GM12878 (cell line): Measurements from ENCODE around the gene ICAM2. TPM values are rescaled to one million over a fixed set of nuclear protein-coding genes. Genes with fewer than 3 reads are reported as not detected.

Source experiments
- ATAC-seq: fragments of 200-7000 bp; cut with Tn5 transposase; 3 replicates; pipeline ENCODE4 v1.9.1; 2020; ENCODE audit warnings: mild to moderate bottlenecking, moderate library complexity
- BruUV-seq: library from RNA; stranded (reverse); fragments of 400-500 nt; replicated peaks from 2 replicates; lab custom pipeline; 2021; lab: Mats Ljungman, UMichigan
- CTCF ChIA-PET: fragments of 300-600 bp; sonication (Branson Sonifier 250); formaldehyde crosslinking; extraction: SDS; loops from one replicate; lab custom pipeline; 2021; ENCODE audit warnings: inconsistent platforms; lab: Yijun Ruan, JAX
- POLR2A ChIA-PET: fragments of 350-600 bp; formaldehyde crosslinking; extraction: SDS; loops from one replicate; lab custom pipeline; 2021; ENCODE audit warnings: inconsistent platforms; lab: Charles Lee
- RAD21 ChIA-PET: fragments of 300-600 bp; sonication (Branson Sonifier 250); formaldehyde crosslinking; loops from one replicate; lab custom pipeline; 2023; ENCODE audit warnings: antibody characterized with exemption; ENCODE audit not compliant: unreplicated experiment; lab: Charles Lee
- SMC1A ChIA-PET: fragments of 300-600 bp; sonication (Branson Sonifier 250); formaldehyde crosslinking; loops from one replicate; lab custom pipeline; 2023; ENCODE audit not compliant: unreplicated experiment, uncharacterized antibody; lab: Charles Lee
- DNase-seq: peaks from one replicate; pipeline ENCODE4 v3.0.0-alpha.2; 2011; ENCODE audit warnings: low read depth, low spot score
- FAIRE-seq: peaks from 3 replicates; lab custom pipeline; 2011; peaks lifted over from hg19 to GRCh38; lab: Jason Lieb, UNC
- H2AFZ ChIP-seq: 2 replicates; pipeline ENCODE4 v1.6.0; 2011; ENCODE audit warnings: low read depth, low read length, control low read depth; ENCODE audit not compliant: control insufficient read depth
- H3K27ac ChIP-seq: 2 replicates; pipeline ENCODE4 v1.5.1; 2011; ENCODE audit warnings: control low read depth; ENCODE audit not compliant: control insufficient read depth, insufficient read depth
- H3K27me3 ChIP-seq, 2 experiments: replicated peaks in 1 of 2; 2 replicates each; pipeline versions ENCODE4 v1.6.0 to v1.6.1; 2011; ENCODE audit warnings: low read length in 1 of 2; ENCODE audit not compliant: control insufficient read depth in 2 of 2, insufficient read depth in 2 of 2
- H3K36me3 ChIP-seq, 2 experiments: 2 replicates each; pipeline ENCODE4 v1.5.1; 2011; ENCODE audit warnings: low read length in 1 of 2; ENCODE audit not compliant: control insufficient read depth in 2 of 2, insufficient read depth in 2 of 2
- H3K4me1 ChIP-seq: 2 replicates; pipeline ENCODE4 v1.6.1; 2011; ENCODE audit warnings: mild to moderate bottlenecking, low read length, moderate library complexity, mixed read lengths; ENCODE audit not compliant: control insufficient read depth, insufficient read depth
- H3K4me2 ChIP-seq: 2 replicates; pipeline ENCODE4 v1.6.0; 2011; ENCODE audit warnings: control low read depth; ENCODE audit not compliant: control insufficient read depth, insufficient read depth
- H3K4me3 ChIP-seq: fragments of 200-600 bp; sonication (generic); 2 replicates; pipeline ENCODE4 v1.5.1; 2016
- H3K79me2 ChIP-seq: 2 replicates; pipeline ENCODE4 v1.6.0; 2011; ENCODE audit warnings: low read length; ENCODE audit not compliant: control insufficient read depth, insufficient read depth
- H3K9ac ChIP-seq: 2 replicates; pipeline ENCODE4 v1.8.0; 2011; ENCODE audit warnings: low read length, control low read depth, mixed read lengths; ENCODE audit not compliant: control insufficient read depth, insufficient read depth
- H3K9me3 ChIP-seq: replicated peaks from 3 replicates; pipeline ENCODE4 v1.5.1; 2011; ENCODE audit warnings: mild to moderate bottlenecking, low read length; ENCODE audit not compliant: control insufficient read depth, insufficient read depth
- H4K20me1 ChIP-seq: 2 replicates; pipeline ENCODE4 v1.6.0; 2011; ENCODE audit not compliant: control insufficient read depth, insufficient read depth
- DPF2 ChIP-seq: fragments of 450-650 bp; IDR thresholded peaks from 2 replicates; pipeline ENCODE4 v1.6.1; 2017; ENCODE audit warnings: mild to moderate bottlenecking
- JUNB ChIP-seq: IDR thresholded peaks from 2 replicates; pipeline ENCODE4 v1.6.1; 2016; ENCODE audit warnings: antibody characterized with exemption, mild to moderate bottlenecking
- NFIC ChIP-seq: IDR thresholded peaks from 2 replicates; pipeline ENCODE4 v1.6.1; 2012; ENCODE audit warnings: low read depth, mild to moderate bottlenecking, inconsistent platforms, low read length, moderate library complexity
- NRF1 ChIP-seq: conservative IDR thresholded peaks from 2 replicates; pipeline ENCODE4 v1.6.1; 2011; ENCODE audit warnings: mild to moderate bottlenecking, low read depth, low read length, improper control_type of control experiment
- RELA ChIP-seq: fragments of 450-650 bp; IDR thresholded peaks from 2 replicates; pipeline ENCODE4 v1.8.0; 2014; ENCODE audit warnings: borderline replicate concordance; ENCODE audit not compliant: partially characterized antibody
- RELB ChIP-seq: fragments of 450-650 bp; IDR thresholded peaks from 2 replicates; pipeline ENCODE4 v1.6.1; 2017; ENCODE audit warnings: low read depth, mild to moderate bottlenecking, moderate library complexity
- SIN3A ChIP-seq: IDR thresholded peaks from 2 replicates; pipeline ENCODE4 v1.6.1; 2012; ENCODE audit warnings: low read depth, low read length, improper control_type of control experiment
- SREBF2 ChIP-seq: IDR thresholded peaks from 2 replicates; pipeline ENCODE4 v1.6.1; 2012; ENCODE audit warnings: mild to moderate bottlenecking, low read length
- ZNF384 ChIP-seq: IDR thresholded peaks from 2 replicates; pipeline ENCODE4 v1.6.1; 2012; ENCODE audit warnings: low read depth, mild to moderate bottlenecking, low read length, improper control_type of control experiment, borderline replicate concordance
- WGBS: methylation state at CpG from one replicate; pipeline ENCODE4 v1.1.6; 2016; ENCODE audit warnings: low lambda C conversion rate; ENCODE audit not compliant: insufficient replicate concordance, insufficient coverage; ENCODE audit errors: missing lambda C conversion rate; 5-methylcytosine and 5-hydroxymethylcytosine counted together
- in situ Hi-C: fragments of 300-500 bp; cut with MboI; formaldehyde crosslinking; loops from 9 replicates; pipeline ENCODE4 v1.14.3; 2018; ENCODE audit warnings: mixed read lengths
- intact Hi-C: fragments of 100-400 bp; cut with micrococcal nuclease; formaldehyde crosslinking; loops from one replicate; pipeline ENCODE4 v1.14.2; 2022; ENCODE audit not compliant: unreplicated experiment
- polyA plus RNA-seq, 11 experiments: library from polyadenylated mRNA; depleted of rRNA in 4 of 11; unstranded in 6 of 11; stranded (reverse) in 5 of 11; fragments of >200 nt; fragmentation: Nextera tagmentation in 4 of 11; fragmentation: Illumina TruSeq in 1 of 11; extraction: Ambion mirVana in 4 of 11; extraction: Trizol in 1 of 11; gene quantifications; 1 replicate in 1 of 11; 2 replicates in 10 of 11; pipeline versions ENCODE4 v1.2.1 to v1.2.3, GENCODE V29; 2011 to 2016; ENCODE audit warnings: inconsistent platforms in 2 of 11, missing spikeins in 2 of 11, low read depth in 1 of 11
- total RNA-seq, 4 experiments: library from RNA; depleted of rRNA in 3 of 4; stranded (reverse); fragments of >200 nt in 3 of 4; fragmentation: Illumina TruSeq in 1 of 4; extraction: Trizol in 1 of 4; gene quantifications; 2 replicates each; pipeline versions ENCODE4 v1.2.1 to v1.2.3, GENCODE V29; 2013 to 2021

The ICAM2 gene
- total and polyA plus RNA-seq, 10 of the 15 experiments (the other 5 are each of a cell fraction or from before 2014, with no cell fraction given) = 23.6 to 108 (median 58.1) TPM

- FAIRE-seq = no peak
- H3K36me3 ChIP-seq = no peaks in the 10 kb centered on the region
- no peak for ATAC-seq
- no peak overlapping the region for H3K9ac ChIP-seq
- in situ Hi-C loops (no loop called here), intact Hi-C loops (loop anchor here (1.0 kb wide), 1 partner anchor 70 kb away; no protein-coding TSS in a partner anchor)
- no peak for TF ChIP-seq RELA
- no peak for TF ChIP-seq RELB
- no peak for TF ChIP-seq ZNF384
- TF ChIP-seq NRF1 = no peak
- no peak for TF ChIP-seq NFIC
- TF ChIP-seq JUNB = no peak
- TF ChIP-seq SIN3A = no peak
- no peak for TF ChIP-seq DPF2
- no peak for TF ChIP-seq SREBF2
- ChIA-PET SMC1A (interaction anchor here (0.9 to 2.5 kb wide), 9 partner anchors 25 to 144 kb away, joined by 5 to 22 read pairs (median 8); partner anchors contain the start of genes GH1 and ICAM2), POLR2A (interaction anchor here (0.6 to 1.6 kb wide), 2 partner anchors 32 to 70 kb away, joined by 4 to 5 read pairs; no protein-coding TSS in a partner anchor), CTCF (interaction anchor here (0.8 to 3.6 kb wide), 26 partner anchors 9 to 306 kb away, joined by 3 to 46 read pairs (median 5); partner anchors contain the start of genes ERN1, GH1 and ICAM2), RAD21 (interaction anchor here (0.8 to 1.6 kb wide), 8 partner anchors 36 to 144 kb away, joined by 3 to 24 read pairs (median 4); partner anchors contain the start of gene GH1)
- no peak overlapping the region for H3K4me3 ChIP-seq
- H3K27ac ChIP-seq = no peak overlapping the region
- no peaks in the 10 kb centered on the region; a peak in 3 of 4 replicates for H3K27me3 ChIP-seq
- no peaks in the 10 kb centered on the region for H4K20me1 ChIP-seq
- no peak overlapping the region for H3K4me2 ChIP-seq
- no peak for DNase-seq
- no peaks in the 10 kb centered on the region for H3K79me2 ChIP-seq
- H3K4me1 ChIP-seq = no peaks in the 10 kb centered on the region
- no peak overlapping the region for H2AFZ ChIP-seq
- H3K9me3 ChIP-seq = no peaks in the 10 kb centered on the region
- WGBS = 67% methylated on average over 21 of the region's 21 CpGs
- BruUV-seq = no TSS peak
These were observed 30.6 kb downstream of the ICAM2 start for GRCh38 chr17:63989622-63990345.
